NCI-H146 treated with DMSO at 0.1 percent for 48 hours (cell line): Measurements from ENCODE around the gene TCF12.
A peak's percentile ranks its signal among the peaks of the same experiment; 100 is the strongest.

Experiments used
- DNase-seq: peaks from one replicate; lab custom pipeline; 2025; ENCODE audit not compliant: unreplicated experiment; lab: John Stamatoyannopoulos, UW

Gene TCF12

GRCh38 chr15:56918046-56918938 lies at the start of gene TCF12:
TCF12 (plus strand) TSS chr15:56918644; CDS start chr15:56919914, 1,270 bp downstream.
- peak; percentile 80 for DNase-seq

- no peak for DNase-seq
Measured at GRCh38 chr15:56869573-56869972, 48.9 kb upstream of the TCF12 start.

GRCh38 chr15:56871185-56871584 lies 47.3 kb upstream of the TCF12 start:
- DNase-seq: no peak

- no peak for DNase-seq
Measured at GRCh38 chr15:56871867-56872266, 46.6 kb upstream of the TCF12 start.

GRCh38 chr15:56877255-56877970 lies 41.0 kb upstream of the TCF12 start:
- no peak for DNase-seq

- no peak for DNase-seq
Measured at GRCh38 chr15:56879502-56879901, 38.9 kb upstream of the TCF12 start.

- no peak for DNase-seq
Measured at GRCh38 chr15:56883088-56883487, 35.4 kb upstream of the TCF12 start.

GRCh38 chr15:56886363-56886931 lies 32.0 kb upstream of the TCF12 start:
- no peak for DNase-seq

GRCh38 chr15:56886932-56887781 lies 31.3 kb upstream of the TCF12 start:
- DNase-seq: peak; percentile 69

- no peak for DNase-seq
Measured at GRCh38 chr15:56887782-56888438, 30.5 kb upstream of the TCF12 start.

- DNase-seq: no peak
Measured at GRCh38 chr15:56890038-56890437, 28.4 kb upstream of the TCF12 start.

GRCh38 chr15:56891852-56892440 lies 26.5 kb upstream of the TCF12 start:
- DNase-seq: no peak

- DNase-seq: no peak
Measured at GRCh38 chr15:56892659-56893363, 25.6 kb upstream of the TCF12 start.

GRCh38 chr15:56893364-56893678 lies 25.1 kb upstream of the TCF12 start:
- DNase-seq: no peak

GRCh38 chr15:56894601-56895000 lies 23.8 kb upstream of the TCF12 start:
- no peak for DNase-seq

GRCh38 chr15:56901931-56902330 lies 16.5 kb upstream of the TCF12 start:
- DNase-seq: no peak

GRCh38 chr15:56906766-56907165 lies 11.7 kb upstream of the TCF12 start:
- no peak for DNase-seq

- no peak for DNase-seq
Measured at GRCh38 chr15:56910801-56911200, 7.6 kb upstream of the TCF12 start.

- no peak for DNase-seq
Measured at GRCh38 chr15:56913241-56913640, 5.2 kb upstream of the TCF12 start.

- DNase-seq: no peak
Measured at GRCh38 chr15:56913670-56914069, 4.8 kb upstream of the TCF12 start.
